HPDE6-E6E7 (cell line): ENCODE data around the gene MDN1.

ENCODE experiments used
- DNase-seq: peaks from one replicate; pipeline ENCODE4 v3.0.0; 2011; ENCODE audit warnings: missing footprints; ENCODE audit errors: extremely low spot score

MDN1 gene

DNA sequence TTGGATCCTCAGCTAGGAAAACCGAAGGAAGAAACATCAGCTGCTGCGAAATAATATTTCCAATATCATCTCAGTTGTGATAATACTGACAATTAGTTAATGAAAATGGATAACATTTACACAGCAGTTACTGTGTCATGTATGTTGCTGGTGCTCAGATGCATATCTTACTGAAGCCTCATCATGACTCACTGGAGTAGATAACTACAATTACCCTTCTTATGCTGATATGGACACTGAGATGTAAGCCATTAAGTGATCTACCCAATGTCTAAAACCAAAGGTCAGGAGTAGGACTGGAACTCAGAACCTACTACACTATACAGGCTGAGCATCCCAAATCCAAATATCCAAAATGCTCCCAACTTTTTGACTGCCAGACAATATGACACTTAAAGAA lies 126.4 kb downstream of the MDN1 start:
- no peak for DNase-seq

DNA sequence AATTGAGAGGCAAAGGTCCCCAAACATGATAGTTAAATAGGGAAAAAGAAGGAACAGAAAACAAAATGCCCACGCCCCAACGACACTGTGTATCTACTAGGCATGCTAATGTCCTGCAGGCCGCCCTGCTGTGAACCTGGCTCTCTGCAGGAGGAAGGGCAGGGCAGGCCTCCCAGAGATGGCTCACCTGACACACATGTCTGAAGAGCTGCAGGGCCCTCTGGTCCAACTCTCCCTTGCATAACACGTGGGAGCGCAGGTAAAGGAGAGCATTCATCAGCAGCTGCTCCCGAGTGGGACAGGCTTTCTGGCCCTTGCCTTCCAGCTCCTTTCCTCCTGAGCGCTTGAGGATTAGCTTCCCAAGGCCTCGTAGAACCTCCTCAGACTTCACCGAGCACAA lies 127.3 kb downstream of the MDN1 start:
- no peak for DNase-seq

DNA sequence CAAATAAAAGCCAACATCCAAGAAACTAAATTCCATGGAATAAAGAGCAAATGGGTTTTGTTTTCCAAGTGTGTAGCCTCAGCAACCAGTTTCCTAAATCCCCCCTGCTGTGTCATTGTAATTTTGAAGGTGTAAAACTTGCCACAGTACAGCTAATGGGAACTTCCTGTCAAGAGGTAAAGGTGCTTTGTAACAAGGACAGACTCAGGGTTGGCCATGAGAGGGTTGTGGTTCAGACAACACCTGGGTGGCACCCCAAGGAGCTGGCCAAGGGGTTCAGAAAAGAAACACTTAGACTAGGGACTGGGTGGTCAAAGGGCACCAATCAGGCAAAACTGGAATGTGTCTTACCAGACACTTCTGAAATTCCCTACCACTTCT lies 128.7 kb downstream of the MDN1 start:
- DNase-seq, result no peak

DNA sequence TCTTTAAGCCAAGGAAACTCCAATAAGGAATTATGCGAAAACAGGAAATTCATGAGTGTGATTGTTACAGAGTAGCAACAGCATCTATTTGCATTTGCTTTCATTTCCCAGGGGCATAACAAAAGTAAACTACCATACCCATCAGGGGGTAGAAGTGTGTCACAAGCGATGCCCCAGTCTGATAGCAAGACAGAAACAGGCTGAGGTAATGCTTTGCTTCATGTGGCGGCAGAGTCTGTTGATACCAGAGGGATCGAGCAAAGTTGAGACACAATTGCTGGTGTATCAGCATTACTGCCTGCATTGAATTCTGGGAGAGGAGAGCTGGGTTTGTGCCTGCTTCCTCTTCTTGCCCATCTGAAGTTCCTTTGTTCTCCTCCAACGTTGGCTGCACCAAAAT lies 129.9 kb downstream of the MDN1 start:
- no peak for DNase-seq

DNA sequence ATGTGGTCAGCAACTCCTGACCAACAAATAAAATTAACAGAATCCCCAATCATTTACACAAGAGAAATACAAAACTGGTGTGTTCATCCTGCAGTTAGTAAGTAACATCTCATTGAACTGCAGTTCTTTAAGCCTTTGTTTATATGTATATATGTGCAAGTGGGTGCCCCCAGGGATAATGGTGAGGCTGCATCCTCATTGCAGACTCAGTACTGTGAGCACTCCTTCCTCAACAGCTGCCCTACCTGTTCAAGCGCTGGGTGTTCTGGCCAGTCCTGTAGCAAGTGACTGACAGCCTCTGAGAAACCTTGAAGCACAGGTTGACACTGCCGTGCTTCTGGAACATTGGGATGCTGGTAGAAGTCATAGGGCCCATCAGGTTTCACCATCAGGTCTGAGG lies 131.3 kb downstream of the MDN1 start:
- no peak for DNase-seq

DNA sequence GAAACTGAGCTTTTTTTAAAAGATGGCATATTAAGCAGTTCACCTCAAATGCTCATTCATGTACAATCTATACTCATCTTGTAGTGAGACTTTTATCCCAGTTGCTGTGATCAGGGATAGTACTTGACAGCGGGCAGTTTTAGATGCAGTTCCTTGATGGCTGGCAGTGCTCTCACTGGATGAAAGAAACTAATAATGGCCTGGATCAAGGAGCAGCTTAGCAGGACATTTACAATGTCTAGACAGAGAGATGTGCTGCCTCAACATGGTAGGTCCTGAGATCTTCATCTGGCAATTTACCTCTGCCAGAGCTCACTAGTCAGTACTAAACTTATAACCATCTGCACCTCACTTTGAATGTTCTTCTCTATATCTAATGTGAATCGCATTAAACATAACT lies 134.3 kb downstream of the MDN1 start:
- no peak for DNase-seq

DNA sequence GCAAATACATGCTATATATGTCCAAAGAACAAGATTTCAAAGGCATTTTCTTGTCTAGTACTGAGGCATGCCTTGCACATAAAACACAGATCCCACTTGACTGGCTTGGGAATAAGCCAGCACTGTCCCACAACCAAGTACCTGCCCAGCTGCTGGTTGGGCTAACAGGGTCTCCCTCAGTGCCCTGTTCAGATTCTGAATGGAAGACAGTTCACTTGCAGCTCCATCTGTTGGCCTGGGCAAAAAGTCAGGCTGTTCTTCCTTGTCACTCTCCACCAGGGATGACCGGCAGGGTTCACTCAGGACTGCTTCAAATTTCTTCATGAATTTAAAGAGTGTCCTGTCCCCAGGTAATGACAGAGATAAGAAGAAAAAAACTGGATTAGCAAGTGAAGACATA lies 136.6 kb downstream of the MDN1 start:
- DNase-seq, result no peak

DNA sequence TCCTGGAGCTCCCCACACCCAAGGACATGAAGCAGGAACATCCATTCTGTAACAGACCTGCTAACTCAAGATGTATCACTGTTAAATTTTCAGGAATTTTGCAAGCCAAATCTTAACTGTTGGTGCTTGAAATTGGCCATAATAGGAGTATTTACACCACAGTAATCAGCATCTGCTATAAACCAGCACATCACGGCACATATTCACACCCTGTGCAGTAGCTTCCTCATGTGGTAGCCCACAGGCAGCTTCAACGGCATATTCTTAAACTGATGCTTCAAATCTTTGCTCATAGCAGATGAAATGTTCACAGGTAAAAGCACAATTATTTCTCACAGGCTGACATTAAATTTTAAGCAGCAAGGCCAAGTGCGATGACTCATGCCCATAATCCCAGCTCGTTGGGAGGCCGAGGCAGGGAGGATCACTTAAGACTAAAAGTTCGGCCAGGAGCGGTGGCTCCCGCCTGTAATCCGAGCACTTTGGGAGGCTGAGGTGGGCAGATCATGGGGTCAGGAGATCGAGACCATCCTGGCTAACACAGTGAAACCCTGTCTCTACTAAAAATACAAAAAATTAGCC lies 137.5 kb downstream of the MDN1 start:
- DNase-seq, result no peak

DNA sequence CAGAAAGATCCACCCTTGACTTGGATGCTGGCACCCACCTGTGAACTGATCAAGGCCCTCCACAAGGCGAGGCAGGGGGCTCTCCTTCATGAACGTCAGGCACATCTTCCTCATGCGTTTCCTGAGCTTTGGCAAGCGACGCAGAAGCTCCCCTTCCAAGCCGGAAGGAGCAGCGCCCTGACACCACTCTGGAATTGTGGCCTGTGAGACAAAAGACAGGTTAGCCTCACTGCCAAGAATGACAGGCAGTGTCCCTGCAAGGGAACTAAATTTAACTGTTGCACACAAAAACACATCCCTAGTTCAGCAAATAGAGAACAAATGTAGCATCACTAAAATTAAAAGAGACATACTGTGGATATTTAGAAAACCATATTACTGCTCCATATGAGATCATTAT lies 139.0 kb downstream of the MDN1 start:
- DNase-seq, result no peak

DNA sequence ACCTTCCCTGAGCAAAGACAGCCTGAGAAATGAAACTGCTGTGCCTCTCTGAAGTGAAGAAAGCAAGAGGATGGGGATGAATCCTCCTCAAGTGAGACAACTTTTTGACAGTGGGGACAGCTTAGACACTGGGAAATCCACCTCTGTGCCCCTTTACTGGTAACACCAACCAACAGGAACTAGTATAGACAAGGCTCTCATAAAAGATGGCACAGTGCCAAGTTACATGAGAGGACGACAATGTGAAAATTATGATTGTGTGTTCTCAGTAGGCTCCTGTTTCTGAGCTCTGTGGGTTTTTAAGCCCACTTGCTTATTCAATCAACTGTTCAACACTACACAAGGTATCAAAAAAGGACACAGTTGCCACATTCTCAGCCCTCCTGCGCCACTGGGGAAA lies 139.4 kb downstream of the MDN1 start:
- no peak for DNase-seq

DNA sequence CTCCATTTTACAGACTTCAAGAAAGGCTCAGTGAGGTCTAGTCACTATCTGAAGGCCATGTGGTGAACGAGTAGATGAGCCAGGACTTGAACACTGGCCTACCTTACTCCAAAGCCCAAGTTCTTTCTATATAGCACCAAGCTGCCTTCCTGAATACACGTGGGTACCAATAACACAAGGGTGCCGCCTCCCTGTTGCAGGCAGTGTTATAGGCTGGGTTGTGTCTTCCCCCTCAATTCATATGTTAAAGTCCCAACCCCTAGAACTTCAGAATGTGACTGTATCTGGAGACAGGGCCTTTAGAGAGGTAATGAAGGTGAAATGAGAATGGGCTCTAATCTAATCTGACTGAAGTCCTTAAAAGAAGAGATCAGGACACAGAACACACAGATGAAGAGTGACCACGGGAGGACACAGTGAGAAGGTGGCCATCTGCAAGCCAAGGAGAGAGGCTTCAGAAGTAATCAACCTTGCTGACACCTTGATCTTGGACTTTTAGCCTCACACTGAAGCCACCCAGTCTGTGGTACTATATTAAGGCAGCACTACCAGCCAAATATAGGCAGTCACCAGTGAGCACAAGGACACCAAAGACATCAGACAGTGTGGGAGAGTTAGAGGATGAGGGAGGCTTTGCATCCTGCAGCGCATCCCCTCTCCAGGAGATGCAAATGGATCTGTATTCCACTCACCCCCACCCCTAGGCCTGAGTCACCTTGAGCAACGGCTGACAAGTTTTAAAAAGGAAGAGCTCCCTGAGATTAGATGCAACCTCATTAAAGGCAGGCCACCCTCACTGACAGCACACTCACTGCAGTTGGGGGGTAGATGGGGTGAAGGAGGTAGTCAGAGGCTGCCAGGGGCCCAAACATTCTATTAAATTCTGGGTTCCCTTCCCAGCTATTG lies 140.1 kb downstream of the MDN1 start:
- DNase-seq, result no peak

DNA sequence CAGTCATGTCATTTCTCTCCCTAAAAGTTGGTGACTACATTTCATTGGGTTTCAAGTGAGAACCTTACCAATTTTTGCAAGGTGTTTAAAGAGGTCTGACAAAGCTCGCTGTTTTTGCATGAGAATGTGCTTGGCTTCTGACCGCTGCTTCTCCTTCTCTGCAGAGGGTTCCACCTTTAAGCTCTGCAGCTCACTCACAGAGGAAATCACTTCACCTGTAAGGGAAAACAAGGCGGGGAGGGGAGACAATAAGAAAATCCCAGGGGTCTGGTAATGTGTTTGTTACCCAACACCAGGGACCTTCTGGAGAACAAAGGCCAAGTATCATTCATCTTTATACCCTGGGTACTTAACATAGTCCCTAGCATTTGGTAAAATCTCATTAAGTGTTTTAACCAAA lies 141.1 kb downstream of the MDN1 start:
- no peak for DNase-seq

DNA sequence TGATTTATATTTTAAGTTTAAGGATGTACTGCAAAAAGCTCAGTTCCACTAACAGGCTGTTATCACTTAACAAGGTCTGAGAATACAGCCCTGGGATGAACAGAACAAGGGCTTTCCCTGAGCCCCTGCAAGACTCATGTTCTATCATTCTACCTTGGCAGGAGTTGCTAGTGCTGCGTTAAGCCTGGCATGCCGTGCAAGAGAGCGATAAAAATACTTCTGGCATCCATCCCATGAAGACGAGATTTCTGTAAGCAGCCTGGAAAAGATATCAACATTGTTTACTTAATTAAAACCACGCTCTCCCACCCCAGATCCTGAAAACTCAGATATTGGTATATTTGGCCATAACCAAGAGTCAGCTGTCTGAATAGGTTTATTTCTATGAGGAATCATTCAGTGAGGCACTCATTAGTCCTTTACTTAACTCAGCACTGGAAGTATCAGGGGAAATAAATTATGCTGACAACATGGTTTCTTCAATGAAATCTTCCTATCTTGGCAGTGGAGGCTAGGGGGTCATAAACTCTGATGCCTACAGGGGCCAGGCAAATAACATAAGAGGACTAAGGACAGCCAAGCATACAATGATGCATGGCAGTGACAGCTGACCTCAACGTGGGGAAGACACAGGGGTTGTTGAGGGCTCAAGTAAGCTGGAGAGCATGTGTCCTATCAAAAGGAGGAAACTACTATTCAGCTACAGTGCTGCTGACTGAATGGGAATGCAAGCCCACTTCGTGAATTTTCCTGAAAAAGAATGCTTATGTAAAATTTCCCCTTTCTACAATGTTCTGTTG lies 143.4 kb downstream of the MDN1 start:
- DNase-seq, result no peak

DNA sequence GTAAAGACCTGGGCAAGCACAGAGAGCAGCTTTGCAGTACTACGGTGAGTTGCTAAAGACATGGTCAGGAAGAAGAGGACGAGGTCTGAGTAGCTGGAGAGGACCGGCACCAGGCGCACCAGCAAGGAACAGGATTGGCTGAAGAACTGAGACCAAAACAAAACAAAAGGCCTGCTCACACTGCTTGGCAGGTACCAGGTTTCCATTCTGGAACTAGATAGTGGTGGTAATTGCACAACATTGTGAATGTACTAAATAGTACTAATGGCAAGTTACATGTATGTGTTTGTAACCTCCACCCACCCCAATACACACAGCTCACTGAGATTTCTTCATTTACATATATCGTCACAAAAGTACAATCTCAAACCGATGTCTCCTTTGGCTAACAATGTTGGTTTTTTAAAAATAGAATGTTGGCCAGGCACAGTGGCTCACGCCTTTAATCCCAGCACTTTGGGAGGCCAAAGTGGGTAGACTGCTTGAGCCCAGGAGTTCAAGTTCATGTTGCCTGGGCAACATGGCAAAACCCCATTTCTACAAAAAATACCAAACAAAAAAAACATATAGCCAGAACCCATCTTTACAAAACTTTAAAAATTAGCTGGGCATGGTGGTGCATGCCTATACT lies 148.5 kb downstream of the MDN1 start:
- no peak for DNase-seq

DNA sequence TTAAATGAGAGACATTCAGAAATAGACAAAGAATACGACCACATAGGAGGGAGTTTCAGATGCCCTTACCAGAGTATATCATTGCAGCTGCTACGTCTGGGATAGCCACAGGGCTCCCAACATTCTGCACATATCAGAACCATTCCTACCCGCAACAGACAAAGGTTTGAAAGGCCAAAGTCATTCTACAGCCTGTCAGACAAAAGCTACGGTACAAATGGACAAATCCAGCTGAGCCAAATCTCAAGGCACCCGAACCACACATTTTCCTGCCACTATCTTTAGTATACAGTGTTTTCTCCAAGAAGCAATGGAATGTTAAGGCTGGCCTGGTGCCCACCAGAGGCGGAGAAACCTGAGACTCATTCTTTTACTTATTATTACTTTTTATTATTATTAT lies 150.6 kb downstream of the MDN1 start:
- DNase-seq, result no peak

DNA sequence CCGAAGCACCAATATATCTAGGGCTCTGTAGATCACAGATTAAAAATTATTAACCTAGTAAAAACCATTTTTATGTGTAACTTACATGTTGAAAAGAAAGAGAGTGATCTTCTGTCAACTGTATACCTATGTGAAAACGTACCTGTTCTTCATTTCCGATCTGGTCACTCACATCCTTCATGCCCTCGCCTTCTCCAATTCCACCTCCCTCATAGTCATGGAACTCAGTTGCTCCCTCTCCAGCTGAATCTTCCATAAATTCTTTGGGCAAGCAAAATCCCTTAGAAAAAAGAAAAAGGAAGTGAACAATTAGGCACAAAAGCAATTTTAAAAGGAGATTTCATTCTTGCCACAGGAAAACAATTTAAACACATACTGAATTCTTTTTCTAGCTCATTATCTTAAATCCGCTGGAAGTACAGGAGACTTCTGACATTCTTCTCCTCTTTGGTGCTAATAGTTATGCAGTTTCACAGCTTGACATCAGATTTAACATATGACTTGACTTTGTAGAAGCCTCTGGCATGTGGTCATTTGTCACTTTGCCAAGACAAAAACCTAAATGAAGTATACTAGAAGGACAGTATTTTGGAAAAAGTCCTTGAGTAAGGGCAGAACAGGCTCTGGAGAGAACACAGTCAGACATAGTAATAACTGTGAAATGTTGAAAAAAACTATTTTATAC lies 151.6 kb downstream of the MDN1 start:
- DNase-seq, result no peak

DNA sequence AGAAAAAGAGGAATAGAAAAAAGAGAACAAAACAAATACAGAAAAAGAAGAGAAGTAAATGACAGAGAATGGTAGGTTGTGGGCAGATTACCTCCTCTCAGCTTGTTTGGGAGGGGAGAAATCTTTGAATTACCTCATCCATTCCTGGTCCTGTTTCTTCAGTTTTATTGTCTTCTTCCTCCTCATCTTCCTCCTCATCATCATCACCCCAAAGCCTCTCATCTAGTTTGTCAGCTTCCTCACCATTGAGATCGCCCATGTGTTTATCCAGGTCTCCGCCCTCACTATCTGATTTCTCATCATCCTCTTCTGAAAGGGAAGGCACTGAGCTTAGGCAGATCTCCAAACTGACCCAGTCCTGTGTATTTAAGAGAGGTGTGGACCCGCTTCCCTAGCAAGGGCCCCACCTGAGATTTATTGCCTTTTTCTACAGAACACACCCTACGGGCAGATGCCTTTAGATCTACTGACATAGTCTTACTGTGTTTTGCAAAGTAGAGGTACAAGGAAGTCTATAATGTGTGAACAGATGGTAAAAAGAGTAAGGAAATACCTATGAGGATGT lies 156.9 kb downstream of the MDN1 start:
- DNase-seq, result no peak

DNA sequence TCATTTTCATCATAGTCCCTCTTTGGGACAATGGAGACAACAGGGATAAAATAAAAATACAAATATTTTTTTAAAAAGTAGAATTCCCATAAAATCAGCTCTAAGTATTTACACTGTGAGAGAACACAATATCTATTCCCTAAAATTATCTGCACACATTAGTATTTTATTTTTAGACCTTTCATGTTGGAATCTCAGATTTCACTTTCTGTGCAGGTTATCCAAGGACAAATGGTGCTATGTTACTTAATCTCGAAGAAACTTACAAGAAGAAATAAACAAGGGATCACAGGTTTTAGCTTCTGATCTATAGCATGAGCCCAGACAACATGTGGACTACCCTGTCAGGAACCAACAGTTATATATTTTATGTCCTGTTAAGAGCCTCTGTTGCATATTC lies 158.0 kb downstream of the MDN1 start:
- DNase-seq, result no peak

DNA sequence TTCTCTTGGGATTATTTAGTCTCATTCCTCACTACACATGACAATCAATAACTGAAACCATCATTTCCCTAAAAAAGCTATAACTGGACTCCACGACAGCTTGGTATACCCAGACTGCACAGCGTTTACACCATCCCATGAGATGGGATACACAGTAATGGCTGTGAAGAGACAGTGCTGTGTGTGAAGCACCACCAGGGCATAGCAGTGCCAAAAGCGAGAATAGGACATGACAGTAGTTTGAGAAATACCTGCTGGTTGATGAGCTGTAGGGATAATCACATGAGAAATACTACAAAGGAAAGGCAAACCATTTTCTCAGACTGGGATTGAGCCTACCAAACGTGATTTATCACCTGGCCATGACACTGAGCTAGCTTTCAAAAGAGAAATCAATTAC lies 158.6 kb downstream of the MDN1 start:
- DNase-seq, result no peak

DNA sequence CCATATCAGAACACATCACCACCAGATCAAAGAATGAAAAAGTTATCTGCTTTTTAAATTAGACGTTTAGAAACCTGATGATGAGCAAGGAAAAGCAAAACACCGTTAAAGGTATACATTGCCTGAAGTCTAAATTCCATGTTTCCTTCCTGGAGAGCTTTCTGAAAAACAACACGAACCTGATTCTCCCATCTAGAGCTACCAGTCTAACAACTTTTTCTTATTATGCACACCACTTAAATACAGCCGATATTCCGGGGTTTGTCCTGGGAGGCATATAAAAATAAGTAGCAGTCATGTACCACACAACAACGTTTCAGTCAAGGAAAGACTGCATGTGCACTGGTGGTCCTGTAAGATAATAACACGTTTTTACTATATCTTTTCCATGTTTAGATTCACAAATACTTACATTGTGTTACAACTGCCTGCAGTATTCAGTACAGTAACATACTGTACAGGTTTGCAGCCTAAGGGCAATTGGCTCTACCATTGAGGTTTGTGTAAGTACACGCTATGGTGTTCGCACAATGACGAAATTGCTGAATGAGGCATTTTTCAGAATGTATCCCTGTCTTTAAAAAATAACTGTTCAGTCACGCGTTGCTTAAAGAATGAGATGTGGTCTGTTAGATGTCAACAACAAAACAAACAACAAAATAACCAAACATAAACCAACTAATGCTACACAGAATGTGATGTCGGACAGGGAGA lies 162.0 kb downstream of the MDN1 start:
- DNase-seq, result no peak

DNA sequence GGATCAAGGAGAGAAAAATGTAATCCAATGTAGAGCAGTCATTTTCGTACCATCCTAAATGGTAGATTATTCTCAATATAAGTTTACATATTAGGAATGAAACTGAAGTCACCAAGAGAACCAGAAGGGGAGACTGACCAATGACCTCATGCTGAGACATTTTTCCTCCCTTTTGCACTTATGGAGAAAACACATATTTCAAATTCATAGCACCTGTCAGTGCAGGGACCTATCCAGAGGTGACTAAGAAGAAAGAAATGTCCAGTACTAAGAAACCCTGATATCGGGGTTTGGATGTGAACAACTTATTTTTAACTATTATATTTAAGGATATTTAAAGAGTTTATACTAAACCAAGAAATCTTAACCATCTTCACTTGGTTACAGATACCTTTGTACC lies 164.5 kb downstream of the MDN1 start:
- DNase-seq, result no peak
